Measurements from ENCODE around the gene SEMA3F. TPM values are rescaled to one million over a fixed set of nuclear protein-coding genes. Genes with fewer than 3 reads are reported as not detected.

SEMA3F gene
- total and polyA plus RNA-seq, 2 donors (not counting 3 experiments of a cell fraction or from before 2014, with no cell fraction given): 65.8 to 99.1 TPM

- intact Hi-C loops (cut with micrococcal nuclease) (no loop called here), dilution Hi-C loops (cut with MboI; ENCODE audit: extremely low pct_ligation_motif_present, low sequenced_read_pairs) (loop anchor here (5.0 to 10.0 kb wide), 2 partner anchors 59 to 69 kb away; no protein-coding TSS in a partner anchor)
- Histone ChIP-seq H3K4me2 (ENCODE audit: insufficient read depth, low read length) (no peak overlapping the region), H4K20me1 (replicated peaks; ENCODE audit: control insufficient read depth, extremely low read depth, insufficient read depth, low read length) (no peaks in the 10 kb centered on the region), H3K9ac (replicated peaks; ENCODE audit: extremely low read depth, insufficient read depth, low read length) (no peak overlapping the region), H3K4me1 (ENCODE audit: control insufficient read depth, extremely low read depth, insufficient read depth, low read length) (no peaks in the 10 kb centered on the region), H3K79me2 (ENCODE audit: control insufficient read depth, insufficient read depth, low read length) (no peaks in the 10 kb centered on the region), H3K27ac (ENCODE audit: insufficient read depth, low read depth, low read length) (no peak overlapping the region), H3K9me1 (replicated peaks; ENCODE audit: control insufficient read depth, extremely low read depth, insufficient read depth, low read length) (no peaks in the 10 kb centered on the region), H3K36me3 (ENCODE audit: control insufficient read depth in 2 of 2, extremely low read depth in 1 of 2, insufficient read depth in 2 of 2, low read length in 2 of 2) (peaks cover 0 to 46% of the 10 kb centered on the region in 2 experiments), H3K9me3 (replicated peaks; ENCODE audit: control insufficient read depth, insufficient read depth, low read length) (no peaks in the 10 kb centered on the region), H3K4me3 (replicated peaks in 1 of 3; ENCODE audit: insufficient read depth in 1 of 3, low read depth in 1 of 3, low read length in 3 of 3) (no peak overlapping the region), H3K27me3 (ENCODE audit: control insufficient read depth in 2 of 2, insufficient read depth in 2 of 2, low read length in 2 of 2) (no peaks in the 10 kb centered on the region), H2AFZ (ENCODE audit: low read depth, low read length) (no peak overlapping the region)
- ChIA-PET CTCF (interaction anchor here (1.0 kb wide), 1 partner anchor 18 kb away, joined by 3 read pairs; no protein-coding TSS in a partner anchor), POLR2A (no interaction called here)
- DNase-seq (ENCODE audit: low read depth, low spot score) (no peak), FAIRE-seq (no peak)
- BruUV-seq (replicated peaks): no TSS peak
- TF ChIP-seq POLR2A (IDR thresholded peaks at IDR 0.05; ENCODE audit: low read depth, low read length): no peak
- no peak for TF ChIP-seq FOS (IDR thresholded peaks at IDR 0.05; ENCODE audit: borderline replicate concordance, insufficient read depth, low read length)
- no peak for TF ChIP-seq EZH2 (IDR thresholded peaks at IDR 0.05; ENCODE audit: borderline replicate concordance, low read depth, low read length, severe bottlenecking)
- no peak for TF ChIP-seq GATA2 (IDR thresholded peaks at IDR 0.05; ENCODE audit: insufficient read depth, insufficient read length, low read depth, low read length)
- TF ChIP-seq CTCF (IDR thresholded peaks at IDR 0.05; ENCODE audit: extremely low read depth in 1 of 2, insufficient read depth in 1 of 2, low read depth in 1 of 2, low read length in 2 of 2): no peak
- no peak for TF ChIP-seq POLR2AphosphoS5 (IDR thresholded peaks at IDR 0.05; ENCODE audit: insufficient read depth, low read depth, low read length)
- TF ChIP-seq JUN (IDR thresholded peaks at IDR 0.05; ENCODE audit: borderline replicate concordance, insufficient read depth, insufficient read length, low read depth): no peak
- TF ChIP-seq MAX (IDR thresholded peaks at IDR 0.05; ENCODE audit: insufficient read depth, insufficient read length): no peak
- no peak for TF ChIP-seq MYC (IDR thresholded peaks at IDR 0.05; ENCODE audit: low read depth, low read length)
Observed at GRCh38 chr3:50183755-50184154, 28.6 kb downstream of the SEMA3F start.

Data from endothelial cell of umbilical vein (primary cell).